SK-N-SH (cell line): ENCODE measurements around the gene GJA5.

Experiments
- CHD2 ChIP-seq: fragments of 150-350 bp; IDR thresholded peaks from 2 replicates; pipeline ENCODE4 v1.6.1; 2018; ENCODE audit warnings: low read length; ENCODE audit not compliant: partially characterized antibody
- ELF1 ChIP-seq: IDR thresholded peaks from 2 replicates; pipeline ENCODE4 v1.4.0; 2012
- EP300 ChIP-seq, 2 experiments: IDR thresholded peaks; 2 replicates each; pipeline versions ENCODE4 v1.4.0 to v1.6.1; 2012; ENCODE audit warnings: borderline replicate concordance in 1 of 2, low read depth in 1 of 2, low read length in 1 of 2
- GABPA ChIP-seq: IDR thresholded peaks from 2 replicates; pipeline ENCODE4 v1.4.0; 2012; ENCODE audit warnings: low read depth, mild to moderate bottlenecking
- MAX ChIP-seq: IDR thresholded peaks from 2 replicates; pipeline ENCODE4 v1.4.0; 2012; ENCODE audit warnings: low read depth
- NRF1 ChIP-seq: IDR thresholded peaks from 2 replicates; pipeline ENCODE4 v1.6.1; 2012; ENCODE audit warnings: low read depth, mild to moderate bottlenecking, low read length
- POLR2AphosphoS5 ChIP-seq: IDR thresholded peaks from 2 replicates; pipeline ENCODE4 v1.6.1; 2012; ENCODE audit warnings: low read depth, low read length
- REST ChIP-seq: IDR thresholded peaks from 2 replicates; pipeline ENCODE4 v1.6.1; 2012; ENCODE audit warnings: mild to moderate bottlenecking, low read depth, low read length, moderate library complexity
- TF ChIP-seq, protein P1 (sequence below): fragments of 200-600 bp; sonication (generic); IDR thresholded peaks from 2 replicates; pipeline ENCODE4 v1.6.1; 2017; ENCODE audit warnings: antibody characterized with exemption, mild to moderate bottlenecking, moderate library complexity
- TF ChIP-seq, protein P2 (sequence below): fragments of 150-350 bp; IDR thresholded peaks from 2 replicates; pipeline ENCODE4 v1.6.1; 2017; ENCODE audit warnings: antibody characterized with exemption, low read length, low read depth, borderline replicate concordance

DNA sequence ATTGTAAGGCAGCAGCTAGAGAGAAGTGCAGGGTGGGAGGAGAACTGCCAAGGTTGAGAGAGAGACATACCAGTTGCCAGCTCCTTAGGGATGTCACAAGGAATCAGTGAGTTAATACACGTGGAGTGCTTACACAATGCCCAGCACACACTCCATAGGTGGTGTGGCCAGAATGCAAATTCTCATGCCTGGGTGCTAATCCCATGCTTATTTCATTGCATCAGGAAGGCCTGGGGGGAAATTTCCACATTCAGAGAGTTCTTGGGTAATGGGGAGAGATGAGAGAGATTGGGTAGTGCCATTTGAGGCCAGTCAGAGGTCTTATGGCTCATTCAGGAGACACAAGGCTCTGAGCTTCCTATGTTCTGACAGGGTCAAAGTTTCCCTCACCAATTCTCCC, 38.7 kb downstream of the GJA5 start:
- TF ChIP-seq, protein P1, sequence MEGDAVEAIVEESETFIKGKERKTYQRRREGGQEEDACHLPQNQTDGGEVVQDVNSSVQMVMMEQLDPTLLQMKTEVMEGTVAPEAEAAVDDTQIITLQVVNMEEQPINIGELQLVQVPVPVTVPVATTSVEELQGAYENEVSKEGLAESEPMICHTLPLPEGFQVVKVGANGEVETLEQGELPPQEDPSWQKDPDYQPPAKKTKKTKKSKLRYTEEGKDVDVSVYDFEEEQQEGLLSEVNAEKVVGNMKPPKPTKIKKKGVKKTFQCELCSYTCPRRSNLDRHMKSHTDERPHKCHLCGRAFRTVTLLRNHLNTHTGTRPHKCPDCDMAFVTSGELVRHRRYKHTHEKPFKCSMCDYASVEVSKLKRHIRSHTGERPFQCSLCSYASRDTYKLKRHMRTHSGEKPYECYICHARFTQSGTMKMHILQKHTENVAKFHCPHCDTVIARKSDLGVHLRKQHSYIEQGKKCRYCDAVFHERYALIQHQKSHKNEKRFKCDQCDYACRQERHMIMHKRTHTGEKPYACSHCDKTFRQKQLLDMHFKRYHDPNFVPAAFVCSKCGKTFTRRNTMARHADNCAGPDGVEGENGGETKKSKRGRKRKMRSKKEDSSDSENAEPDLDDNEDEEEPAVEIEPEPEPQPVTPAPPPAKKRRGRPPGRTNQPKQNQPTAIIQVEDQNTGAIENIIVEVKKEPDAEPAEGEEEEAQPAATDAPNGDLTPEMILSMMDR, result no peak
- no peak for TF ChIP-seq CHD2
- TF ChIP-seq, protein P2, sequence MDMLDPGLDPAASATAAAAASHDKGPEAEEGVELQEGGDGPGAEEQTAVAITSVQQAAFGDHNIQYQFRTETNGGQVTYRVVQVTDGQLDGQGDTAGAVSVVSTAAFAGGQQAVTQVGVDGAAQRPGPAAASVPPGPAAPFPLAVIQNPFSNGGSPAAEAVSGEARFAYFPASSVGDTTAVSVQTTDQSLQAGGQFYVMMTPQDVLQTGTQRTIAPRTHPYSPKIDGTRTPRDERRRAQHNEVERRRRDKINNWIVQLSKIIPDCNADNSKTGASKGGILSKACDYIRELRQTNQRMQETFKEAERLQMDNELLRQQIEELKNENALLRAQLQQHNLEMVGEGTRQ, result no peak
- no peak for TF ChIP-seq REST
- no peak for TF ChIP-seq EP300 (IDR thresholded peaks at IDR 0.05; ENCODE audit: borderline replicate concordance in 1 of 2, low read depth in 1 of 2, low read length in 1 of 2)
- TF ChIP-seq NRF1, result no peak
- TF ChIP-seq MAX, result no peak
- TF ChIP-seq POLR2AphosphoS5, result no peak
- TF ChIP-seq GABPA, result no peak
- no peak for TF ChIP-seq ELF1
